Stomach (tissue), 9 donors: ENCODE results near the gene HLA-DMB. TPM values are rescaled to one million over a fixed set of nuclear protein-coding genes. Genes with fewer than 3 reads are reported as not detected.

Source experiments
- DNase-seq, 2 donors: peaks; one replicate each; pipeline versions ENCODE4 v3.0.0 to v3.0.0-alpha.2; 2013 to 2019
- H3K27ac ChIP-seq, 5 donors: fragments of 200-600 bp in 4 of 5; sonication (generic) in 4 of 5; one replicate each; pipeline ENCODE4 v1.5.1; 2013 to 2019; ENCODE audit warnings: mild to moderate bottlenecking in 1 of 5, moderate library complexity in 1 of 5
- H3K27me3 ChIP-seq, 3 donors: fragments of 200-600 bp; sonication (generic); one replicate each; pipeline ENCODE4 v1.5.1; 2017 to 2019; ENCODE audit warnings: mixed run types in 1 of 3
- H3K36me3 ChIP-seq, 4 donors: fragments of 200-600 bp; sonication (generic); 1 replicate in 3 of 4; 2 replicates in 1 of 4; pipeline ENCODE4 v1.5.1; 2016 to 2019
- H3K4me1 ChIP-seq, 4 donors: fragments of 200-600 bp; sonication (generic); one replicate each; pipeline ENCODE4 v1.5.1; 2016 to 2019
- H3K4me3 ChIP-seq, 4 donors: fragments of 200-600 bp; sonication (generic) in 3 of 4; one replicate each; pipeline ENCODE4 v1.5.1; 2016 to 2019; ENCODE audit warnings: mild to moderate bottlenecking in 1 of 4
- H3K9me3 ChIP-seq, 4 donors: fragments of 200-600 bp; sonication (generic); one replicate each; pipeline ENCODE4 v1.5.1; 2016 to 2019
- CTCF ChIP-seq, 7 experiments: fragments of 450-650 bp in 4 of 7; fragments of 200-600 bp in 3 of 7; sonication (generic) in 3 of 7; IDR thresholded peaks; one replicate each; pipeline ENCODE4 v1.5.1; 2016 to 2019; ENCODE audit warnings: antibody characterized with exemption in 7 of 7, control low read depth in 2 of 7, mild to moderate bottlenecking in 1 of 7
- EP300 ChIP-seq: sonication (generic); formaldehyde crosslinking; IDR thresholded peaks from one replicate; pipeline ENCODE4 v1.6.1; 2017; ENCODE audit warnings: antibody characterized with exemption
- POLR2A ChIP-seq, 4 donors: fragments of 450-650 bp; IDR thresholded peaks; one replicate each; pipeline ENCODE4 v1.6.1; 2016; ENCODE audit warnings: antibody characterized with exemption in 4 of 4, control low read depth in 2 of 4, mild to moderate bottlenecking in 1 of 4, moderate library complexity in 1 of 4
- POLR2AphosphoS5 ChIP-seq, 3 donors: sonication (generic); formaldehyde crosslinking; IDR thresholded peaks; one replicate each; pipeline ENCODE4 v1.6.1; 2016; ENCODE audit warnings: antibody characterized with exemption in 3 of 3
- WGBS, 5 donors: extraction: QIAGEN DNeasy Blood & Tissue Kit in 3 of 5; methylation state at CpG; one replicate each; pipeline versions ENCODE4 v1.1.5 to v1.1.7; 2013 to 2018; 5-methylcytosine and 5-hydroxymethylcytosine counted together
- intact Hi-C: fragments of 100-400 bp; cut with DNase I; formaldehyde crosslinking; loops from one replicate; pipeline ENCODE4 v1.15.1; 2023; ENCODE audit warnings: low total_unique reads
- polyA plus RNA-seq, 3 donors: library from polyadenylated mRNA; stranded (reverse); fragments of 200-250 nt; gene quantifications; one replicate each; pipeline ENCODE4 v1.2.3, GENCODE V29; 2013
- total RNA-seq, 5 donors: library from RNA; depleted of rRNA; stranded (reverse); fragments of >200 nt; gene quantifications; one replicate each; pipeline versions ENCODE4 v1.1.0 to v1.2.3, GENCODE V29; 2014 to 2016
- donor health status: healthy with polysubstance abuse.
- donor health status: Bipolar disorder and iron deficiency.
- donor health status: healthy.

HLA-DMB gene
- total and polyA plus RNA-seq, 8 donors: 7.6 to 27.1 (median 11.8) TPM; not detected in 1

- Histone ChIP-seq H3K4me3 (no peak overlapping the region), H3K27ac (no peak overlapping the region), H3K9me3 (no peaks in the 10 kb centered on the region), H3K36me3 (no peaks in the 10 kb centered on the region), H3K4me1 (no peaks in the 10 kb centered on the region), H3K27me3 (peaks cover 0 to 11% (median 0%) of the 10 kb centered on the region in 3 donors)
- TF ChIP-seq CTCF (IDR thresholded peaks at IDR 0.05) (no peak), POLR2A (IDR thresholded peaks at IDR 0.05) (no peak), EP300 (no peak), POLR2AphosphoS5 (IDR thresholded peaks at IDR 0.05) (no peak)
- no peak for DNase-seq
- intact Hi-C loops: no loop called here
- WGBS, 5 donors: 87 to 98% (median 94%) methylated on average over 2 of the region's 2 CpGs
Measured at GRCh38 chr6:32922083-32922482, 18.7 kb downstream of the HLA-DMB start.

DNA sequence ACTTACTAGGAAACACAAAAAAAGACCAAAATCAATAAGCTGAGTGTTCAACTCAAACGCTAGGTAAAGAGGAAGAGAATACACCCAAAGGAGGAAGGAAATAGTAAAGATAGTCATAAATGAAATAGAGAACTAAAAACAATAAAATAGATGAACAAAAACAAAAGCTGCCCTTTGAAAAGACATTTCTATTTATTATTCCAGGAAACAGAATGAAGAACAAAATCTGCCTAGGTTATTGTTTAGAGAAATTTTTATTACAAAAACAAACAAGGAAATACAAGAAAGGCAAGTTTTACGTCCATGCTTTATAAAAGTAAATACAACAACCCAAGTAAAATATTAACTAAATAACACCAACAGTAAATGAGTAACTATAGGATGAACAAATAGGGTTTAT, 20.1 kb downstream of the HLA-DMB start:
- H3K4me3 ChIP-seq: no peak overlapping the region
- TF ChIP-seq POLR2AphosphoS5 (IDR thresholded peaks at IDR 0.05) (no peak), CTCF (IDR thresholded peaks at IDR 0.05) (no peak), EP300 (no peak), POLR2A (IDR thresholded peaks at IDR 0.05) (no peak)
- no peak for DNase-seq
- 14 to 47% (median 21%) methylated on average over 2 of the region's 2 CpGs for WGBS, 5 donors
- no peak overlapping the region for H3K27ac ChIP-seq
- no peaks in the 10 kb centered on the region for H3K9me3 ChIP-seq
- peaks cover 0 to 11% (median 0%) of the 10 kb centered on the region in 3 donors for H3K27me3 ChIP-seq
- intact Hi-C loops: no loop called here
- no peaks in the 10 kb centered on the region for H3K36me3 ChIP-seq
- no peaks in the 10 kb centered on the region for H3K4me1 ChIP-seq

DNA sequence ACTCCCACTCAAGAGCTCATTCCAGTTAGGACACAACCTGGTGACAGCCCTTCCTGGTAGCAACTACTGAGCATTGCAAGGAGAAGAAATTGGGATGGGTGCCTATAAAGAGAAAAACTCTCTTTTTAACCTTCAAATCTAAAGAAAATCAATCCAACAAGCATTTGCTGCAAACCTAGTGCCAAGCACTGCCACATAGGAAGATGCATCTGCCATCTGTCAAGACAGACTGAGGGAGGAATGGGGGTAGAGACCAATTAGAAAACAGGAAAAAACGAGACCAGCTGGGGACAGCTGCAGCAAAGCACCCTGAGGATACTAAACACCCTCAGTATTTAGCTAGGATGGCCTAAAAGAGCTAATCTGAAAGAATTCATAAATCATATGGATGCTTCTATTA, 27.9 kb downstream of the HLA-DMB start:
- no peak for TF ChIP-seq POLR2AphosphoS5 (IDR thresholded peaks at IDR 0.05)
- no peak for TF ChIP-seq CTCF (IDR thresholded peaks at IDR 0.05)
- TF ChIP-seq EP300: no peak
- no peak for TF ChIP-seq POLR2A (IDR thresholded peaks at IDR 0.05)

GRCh38 chr6:32908897-32909296, 31.9 kb downstream of the HLA-DMB start:
- WGBS, 5 donors: 60 to 76% (median 71%) methylated on average over 2 of the region's 2 CpGs
- H3K9me3 ChIP-seq: no peaks in the 10 kb centered on the region
- no peak for DNase-seq
- no peak overlapping the region for H3K27ac ChIP-seq
- no peaks in the 10 kb centered on the region for H3K36me3 ChIP-seq
- TF ChIP-seq POLR2A (IDR thresholded peaks at IDR 0.05): no peak
- TF ChIP-seq CTCF (IDR thresholded peaks at IDR 0.05): no peak
- no peak for TF ChIP-seq EP300
- no peak for TF ChIP-seq POLR2AphosphoS5 (IDR thresholded peaks at IDR 0.05)
- no peak overlapping the region for H3K4me3 ChIP-seq
- H3K27me3 ChIP-seq: peaks cover 0 to 26% (median 0%) of the 10 kb centered on the region in 3 donors
- intact Hi-C loops: no loop called here
- H3K4me1 ChIP-seq: no peaks in the 10 kb centered on the region

More for the DNA sequence above, 27.9 kb downstream of the HLA-DMB start:
- WGBS, 5 donors: 28 to 58% (median 50%) methylated on average over 1 of the region's 1 CpG
- intact Hi-C loops: no loop called here
- DNase-seq: no peak
- no peak overlapping the region for H3K4me3 ChIP-seq
- peaks cover 0 to 29% (median 0%) of the 10 kb centered on the region in 3 donors for H3K27me3 ChIP-seq
- no peaks in the 10 kb centered on the region for H3K4me1 ChIP-seq
- H3K27ac ChIP-seq: no peak overlapping the region
- H3K9me3 ChIP-seq: no peaks in the 10 kb centered on the region
- H3K36me3 ChIP-seq: no peaks in the 10 kb centered on the region
